Smooth muscle cell (in vitro differentiated cells): ENCODE results near the gene KLK11. TPM values are rescaled to one million over a fixed set of nuclear protein-coding genes. Genes with fewer than 3 reads are reported as not detected.

Experiments used
- DNase-seq: peaks from one replicate; lab custom pipeline; 2025; ENCODE audit not compliant: unreplicated experiment; lab: John Stamatoyannopoulos, UW
- H2AFZ ChIP-seq: fragments of 200-600 bp; sonication (generic); 2 replicates; pipeline ENCODE4 v1.6.0; 2016; ENCODE audit warnings: antibody characterized with exemption, low read depth, mild to moderate bottlenecking
- H3F3A ChIP-seq: fragments of 200-600 bp; sonication (generic); 2 replicates; pipeline ENCODE4 v1.6.0; 2017; ENCODE audit warnings: antibody characterized with exemption, low read depth
- H3K27ac ChIP-seq: fragments of 200-600 bp; sonication (generic); 2 replicates; pipeline ENCODE4 v1.5.1; 2016; ENCODE audit warnings: low read depth, mild to moderate bottlenecking
- H3K27me3 ChIP-seq: fragments of 200-600 bp; sonication (generic); 2 replicates; pipeline ENCODE4 v1.6.1; 2016; ENCODE audit warnings: low read depth, mild to moderate bottlenecking
- H3K36me3 ChIP-seq: fragments of 200-600 bp; sonication (generic); 2 replicates; pipeline ENCODE4 v1.5.1; 2016; ENCODE audit warnings: low read depth
- H3K4me1 ChIP-seq: fragments of 200-600 bp; sonication (generic); 2 replicates; pipeline ENCODE4 v1.5.1; 2016; ENCODE audit warnings: low read depth
- H3K4me2 ChIP-seq: fragments of 200-600 bp; sonication (generic); 2 replicates; pipeline ENCODE4 v1.6.0; 2016; ENCODE audit warnings: mild to moderate bottlenecking
- H3K4me3 ChIP-seq: fragments of 200-600 bp; sonication (generic); 2 replicates; pipeline ENCODE4 v1.5.1; 2016; ENCODE audit warnings: mild to moderate bottlenecking
- H3K79me2 ChIP-seq: fragments of 200-600 bp; sonication (generic); 2 replicates; pipeline ENCODE4 v1.6.0; 2016; ENCODE audit warnings: low read depth, mild to moderate bottlenecking
- H3K9ac ChIP-seq: fragments of 200-600 bp; sonication (generic); 2 replicates; pipeline ENCODE4 v1.6.0; 2016; ENCODE audit warnings: low read depth
- H3K9me3 ChIP-seq: fragments of 200-600 bp; sonication (generic); replicated peaks from 2 replicates; pipeline ENCODE4 v1.5.1; 2016; ENCODE audit warnings: low read depth
- H4K20me1 ChIP-seq: fragments of 200-600 bp; sonication (generic); 2 replicates; pipeline ENCODE4 v1.6.0; 2016; ENCODE audit warnings: low read depth
- CTCF ChIP-seq: fragments of 200-600 bp; sonication (generic); IDR thresholded peaks from 2 replicates; pipeline ENCODE4 v1.5.1; 2017; ENCODE audit warnings: borderline replicate concordance, mild to moderate bottlenecking, antibody characterized with exemption; ENCODE audit not compliant: insufficient read depth, poor library complexity, severe bottlenecking
- WGBS: methylation state at CpG from one replicate; pipeline ENCODE4 v1.1.7; 2016; ENCODE audit warnings: low lambda C conversion rate; 5-methylcytosine and 5-hydroxymethylcytosine counted together
- polyA plus RNA-seq: library from polyadenylated mRNA; unstranded; fragments of >200 nt; fragmentation: Nextera tagmentation; extraction: Ambion mirVana; gene quantifications from 2 replicates; pipeline ENCODE4 v1.2.1, GENCODE V29; 2016
- total RNA-seq: library from RNA; depleted of rRNA; stranded (reverse); fragments of >200 nt; gene quantifications from 2 replicates; pipeline ENCODE4 v1.2.3, GENCODE V29; 2014

Gene KLK11
- total and polyA plus RNA-seq, 2 experiments from 2014 or later = 0.97 to 2.1 TPM

GRCh38 chr19:51043497-51043896, 17.1 kb upstream of the KLK11 start:
- no peak overlapping the region for H3K9ac ChIP-seq
- H2AFZ ChIP-seq = no peak overlapping the region
- no peaks in the 10 kb centered on the region for H3K9me3 ChIP-seq
- no peak for TF ChIP-seq CTCF
- H3K79me2 ChIP-seq = no peaks in the 10 kb centered on the region
- no peaks in the 10 kb centered on the region for H3K36me3 ChIP-seq
- H4K20me1 ChIP-seq = no peaks in the 10 kb centered on the region
- WGBS = 89% methylated on average over 9 of the region's 9 CpGs
- H3K27me3 ChIP-seq = no peaks in the 10 kb centered on the region
- H3K4me2 ChIP-seq = no peak overlapping the region
- H3K4me3 ChIP-seq = no peak overlapping the region
- no peaks in the 10 kb centered on the region for H3K4me1 ChIP-seq
- H3K27ac ChIP-seq = no peak overlapping the region
- no peak for DNase-seq
- H3F3A ChIP-seq = no peaks in the 10 kb centered on the region

GRCh38 chr19:51040151-51040550, 13.7 kb upstream of the KLK11 start:
- no peak overlapping the region for H2AFZ ChIP-seq
- TF ChIP-seq CTCF = no peak
- WGBS = 96% methylated on average over 6 of the region's 6 CpGs
- no peak overlapping the region for H3K4me3 ChIP-seq
- H3K36me3 ChIP-seq = no peaks in the 10 kb centered on the region
- H3K9ac ChIP-seq = no peak overlapping the region
- H3K79me2 ChIP-seq = no peaks in the 10 kb centered on the region
- H4K20me1 ChIP-seq = no peaks in the 10 kb centered on the region
- DNase-seq = no peak
- no peaks in the 10 kb centered on the region for H3K4me1 ChIP-seq
- no peaks in the 10 kb centered on the region for H3K9me3 ChIP-seq
- no peaks in the 10 kb centered on the region for H3K27me3 ChIP-seq
- H3F3A ChIP-seq = no peaks in the 10 kb centered on the region
- no peak overlapping the region for H3K4me2 ChIP-seq
- H3K27ac ChIP-seq = no peak overlapping the region

DNA sequence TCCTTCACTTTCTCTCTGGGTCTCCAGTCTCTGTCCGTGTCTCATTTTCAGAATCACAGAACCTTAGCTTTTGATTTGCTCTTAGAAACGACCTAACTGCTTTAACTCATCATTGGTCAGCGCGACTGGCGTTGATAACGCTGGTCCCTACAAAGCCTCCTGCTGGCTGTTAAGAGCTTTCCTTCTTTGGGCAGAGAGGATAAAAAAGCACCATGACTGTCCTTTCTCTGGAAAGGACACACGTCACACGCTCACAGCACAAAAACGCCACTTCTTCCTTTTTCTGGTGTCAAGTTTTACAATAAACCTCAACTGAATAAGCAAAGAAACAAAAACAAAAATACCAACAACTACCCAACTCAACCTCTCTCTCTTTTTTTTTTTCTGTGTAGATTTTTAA, 10.1 kb upstream of the KLK11 start:
- Histone ChIP-seq H3K27ac (no peak overlapping the region), H3K4me2 (no peak overlapping the region), H2AFZ (no peak overlapping the region), H3F3A (no peaks in the 10 kb centered on the region), H3K9ac (no peak overlapping the region), H4K20me1 (no peaks in the 10 kb centered on the region), H3K27me3 (no peaks in the 10 kb centered on the region), H3K79me2 (no peaks in the 10 kb centered on the region), H3K4me3 (no peak overlapping the region), H3K9me3 (no peaks in the 10 kb centered on the region), H3K4me1 (no peaks in the 10 kb centered on the region), H3K36me3 (no peaks in the 10 kb centered on the region)
- WGBS = 55% methylated on average over 9 of the region's 9 CpGs
- DNase-seq = no peak
- no peak for TF ChIP-seq CTCF

DNA sequence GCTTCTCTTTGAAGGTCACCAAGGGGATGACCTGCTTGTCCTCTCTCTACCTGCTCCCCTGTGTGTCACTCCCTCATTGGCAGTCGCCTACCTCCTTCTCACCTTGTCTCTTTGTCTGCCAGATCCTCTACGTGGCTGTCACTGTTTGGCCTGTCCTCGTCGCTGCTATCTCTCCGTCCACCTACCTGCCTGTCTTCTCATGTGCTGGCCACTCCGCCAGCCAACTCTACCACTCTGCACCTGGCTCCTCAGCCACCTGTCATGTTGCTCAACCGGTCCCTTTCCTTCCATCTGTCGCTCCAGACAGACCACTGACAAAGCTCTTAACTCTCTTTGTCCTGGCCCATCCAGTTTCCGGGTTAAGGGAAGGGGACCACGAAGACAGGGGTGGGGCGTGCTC, 8.3 kb upstream of the KLK11 start, which contains the start of gene KLK12:
Gene KLK12, minus strand, starts transcription at position 299 of the 400 bp plus-strand sequence. CDS start 381 bp downstream, outside the sequence.
- Histone ChIP-seq H3K9me3 (no peaks in the 10 kb centered on the region), H3K27ac (no peak within 1 kb of the TSS), H3K79me2 (no peaks in the 10 kb centered on the region), H4K20me1 (no peaks in the 10 kb centered on the region), H3K4me1 (no peaks in the 10 kb centered on the region), H3K27me3 (no peaks in the 10 kb centered on the region), H3F3A (no peaks in the 10 kb centered on the region), H3K36me3 (no peaks in the 10 kb centered on the region), H3K9ac (no peak within 1 kb of the TSS), H3K4me3 (no peak within 1 kb of the TSS), H3K4me2 (no peak within 1 kb of the TSS), H2AFZ (no peak within 1 kb of the TSS)
- WGBS = 71% methylated on average over 11 of the region's 11 CpGs
- no peak for DNase-seq
- TF ChIP-seq CTCF = no peak
